ENCODE results near the gene LRRC59. TPM values are rescaled to one million over a fixed set of nuclear protein-coding genes. Genes with fewer than 3 reads are reported as not detected.

The LRRC59 gene
- total RNA-seq, 1 donor: 181 TPM

DNA sequence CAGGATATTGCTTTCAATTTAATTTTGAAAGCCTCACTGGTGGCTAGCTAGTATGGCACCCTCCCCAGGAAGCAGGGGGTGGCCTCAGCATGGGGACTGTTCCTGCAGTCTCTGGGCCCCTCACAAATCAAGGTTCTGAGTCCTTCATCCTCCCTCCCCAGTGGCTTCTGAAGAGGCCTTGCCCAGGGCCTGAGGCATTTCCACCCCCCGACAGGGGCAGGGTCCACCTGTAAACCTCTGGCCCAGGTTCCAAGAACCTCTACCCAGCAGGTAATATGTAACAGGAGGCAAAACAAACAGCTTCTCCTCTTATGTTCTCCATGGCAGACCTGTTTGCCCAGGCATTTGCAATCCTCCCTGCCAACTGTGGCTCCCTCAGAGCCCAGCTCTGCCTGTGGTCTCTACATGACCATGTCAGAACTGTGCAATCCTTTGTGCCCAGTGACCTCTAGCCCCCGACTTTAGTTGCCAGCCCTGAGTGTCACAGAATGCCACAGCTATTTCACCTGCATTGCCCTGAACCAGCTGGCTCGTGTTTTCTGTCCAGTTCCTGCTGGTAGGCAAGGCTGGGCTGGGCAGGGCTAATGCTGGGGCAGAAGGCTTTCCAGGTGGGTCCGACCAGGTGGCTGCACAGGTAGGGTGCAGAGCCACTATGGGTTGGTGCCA lies 43.0 kb upstream of the LRRC59 start:
- no peak for DNase-seq (ENCODE audit: low read depth)
- no peak overlapping the region for H3K4me3 ChIP-seq (ENCODE audit: low read depth, low read length)
- TF ChIP-seq, protein P1, sequence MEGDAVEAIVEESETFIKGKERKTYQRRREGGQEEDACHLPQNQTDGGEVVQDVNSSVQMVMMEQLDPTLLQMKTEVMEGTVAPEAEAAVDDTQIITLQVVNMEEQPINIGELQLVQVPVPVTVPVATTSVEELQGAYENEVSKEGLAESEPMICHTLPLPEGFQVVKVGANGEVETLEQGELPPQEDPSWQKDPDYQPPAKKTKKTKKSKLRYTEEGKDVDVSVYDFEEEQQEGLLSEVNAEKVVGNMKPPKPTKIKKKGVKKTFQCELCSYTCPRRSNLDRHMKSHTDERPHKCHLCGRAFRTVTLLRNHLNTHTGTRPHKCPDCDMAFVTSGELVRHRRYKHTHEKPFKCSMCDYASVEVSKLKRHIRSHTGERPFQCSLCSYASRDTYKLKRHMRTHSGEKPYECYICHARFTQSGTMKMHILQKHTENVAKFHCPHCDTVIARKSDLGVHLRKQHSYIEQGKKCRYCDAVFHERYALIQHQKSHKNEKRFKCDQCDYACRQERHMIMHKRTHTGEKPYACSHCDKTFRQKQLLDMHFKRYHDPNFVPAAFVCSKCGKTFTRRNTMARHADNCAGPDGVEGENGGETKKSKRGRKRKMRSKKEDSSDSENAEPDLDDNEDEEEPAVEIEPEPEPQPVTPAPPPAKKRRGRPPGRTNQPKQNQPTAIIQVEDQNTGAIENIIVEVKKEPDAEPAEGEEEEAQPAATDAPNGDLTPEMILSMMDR (IDR thresholded peaks at IDR 0.05; ENCODE audit: insufficient read depth, low read depth, low read length): no peak

DNA sequence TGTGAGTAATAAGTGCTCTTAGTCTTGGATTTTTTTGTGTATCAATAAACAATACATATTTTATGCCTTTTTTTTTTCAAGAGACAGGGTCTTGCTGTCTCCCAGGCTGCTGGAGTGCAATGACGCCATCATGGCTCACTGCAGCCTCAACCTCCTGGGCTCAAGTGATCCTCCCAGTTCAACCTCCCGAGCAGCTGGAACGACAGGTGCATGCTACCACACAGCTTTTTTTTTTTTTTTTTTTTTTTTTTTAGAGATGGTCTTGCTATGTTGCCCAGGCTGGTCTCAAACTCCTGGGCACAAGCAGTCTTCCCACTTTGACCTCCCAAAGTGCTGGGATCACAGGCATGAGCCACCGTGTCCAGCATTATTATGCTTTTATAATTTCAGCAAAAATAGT lies 41.7 kb upstream of the LRRC59 start:
- no peak overlapping the region for H3K4me3 ChIP-seq (ENCODE audit: low read depth, low read length)
- TF ChIP-seq, protein P1 (IDR thresholded peaks at IDR 0.05; ENCODE audit: insufficient read depth, low read depth, low read length): no peak
- no peak for DNase-seq (ENCODE audit: low read depth)

DNA sequence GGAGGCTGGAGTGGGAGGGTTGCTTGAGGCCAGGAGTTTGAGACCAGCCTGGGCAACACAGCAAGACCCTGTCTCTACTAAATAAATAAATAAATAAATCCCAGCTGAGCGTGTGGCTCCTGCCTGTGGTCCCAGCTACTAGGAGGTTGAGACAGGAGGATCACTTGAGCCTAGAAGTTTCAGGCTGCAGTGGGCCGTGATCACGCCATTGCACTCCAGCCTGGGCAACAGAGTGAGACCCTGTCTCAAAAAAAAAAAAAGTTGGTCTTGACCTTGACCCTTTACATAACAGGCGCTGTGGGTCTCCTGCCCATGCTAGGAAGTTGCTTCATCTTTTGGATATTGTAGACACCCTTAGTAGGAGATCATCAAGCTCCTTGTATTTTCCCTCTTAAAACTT lies 40.1 kb upstream of the LRRC59 start:
- no peak for DNase-seq (ENCODE audit: low read depth)
- TF ChIP-seq, protein P1 (IDR thresholded peaks at IDR 0.05; ENCODE audit: insufficient read depth, low read depth, low read length): no peak
- no peak overlapping the region for H3K4me3 ChIP-seq (ENCODE audit: low read depth, low read length)

DNA sequence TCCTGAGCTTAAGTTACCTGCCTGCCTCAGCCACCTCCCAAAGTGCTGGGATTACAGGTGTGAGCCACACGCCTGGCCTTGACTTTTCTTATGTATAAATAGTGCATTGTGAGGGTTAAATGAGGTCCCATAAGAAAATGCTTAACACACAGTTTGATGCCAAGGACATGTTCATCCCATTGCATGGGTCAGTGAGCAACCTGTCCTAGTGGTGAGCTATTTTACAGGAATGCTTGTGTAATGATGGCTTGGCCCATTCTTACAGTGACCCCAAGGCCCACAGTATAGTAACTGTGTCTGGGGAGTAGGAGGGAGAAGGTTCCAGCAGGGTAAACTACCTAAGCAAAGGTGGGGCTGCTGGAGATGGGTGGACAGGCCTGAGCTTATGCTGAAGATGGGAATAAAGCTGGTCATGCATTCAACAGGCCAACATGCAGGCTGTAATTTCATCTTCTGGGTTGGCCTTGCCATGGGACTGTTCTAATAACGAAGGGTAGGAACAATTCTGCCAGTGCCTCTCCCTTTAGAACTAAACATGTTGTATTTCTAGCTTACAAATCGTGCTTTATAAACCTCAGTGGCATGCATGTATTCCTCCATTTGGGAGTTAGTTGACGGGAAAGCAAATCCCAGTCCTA lies 34.9 kb upstream of the LRRC59 start:
- no peak overlapping the region for H3K4me3 ChIP-seq (ENCODE audit: low read depth, low read length)
- no peak for DNase-seq (ENCODE audit: low read depth)
- TF ChIP-seq, protein P1 (IDR thresholded peaks at IDR 0.05; ENCODE audit: insufficient read depth, low read depth, low read length): no peak

DNA sequence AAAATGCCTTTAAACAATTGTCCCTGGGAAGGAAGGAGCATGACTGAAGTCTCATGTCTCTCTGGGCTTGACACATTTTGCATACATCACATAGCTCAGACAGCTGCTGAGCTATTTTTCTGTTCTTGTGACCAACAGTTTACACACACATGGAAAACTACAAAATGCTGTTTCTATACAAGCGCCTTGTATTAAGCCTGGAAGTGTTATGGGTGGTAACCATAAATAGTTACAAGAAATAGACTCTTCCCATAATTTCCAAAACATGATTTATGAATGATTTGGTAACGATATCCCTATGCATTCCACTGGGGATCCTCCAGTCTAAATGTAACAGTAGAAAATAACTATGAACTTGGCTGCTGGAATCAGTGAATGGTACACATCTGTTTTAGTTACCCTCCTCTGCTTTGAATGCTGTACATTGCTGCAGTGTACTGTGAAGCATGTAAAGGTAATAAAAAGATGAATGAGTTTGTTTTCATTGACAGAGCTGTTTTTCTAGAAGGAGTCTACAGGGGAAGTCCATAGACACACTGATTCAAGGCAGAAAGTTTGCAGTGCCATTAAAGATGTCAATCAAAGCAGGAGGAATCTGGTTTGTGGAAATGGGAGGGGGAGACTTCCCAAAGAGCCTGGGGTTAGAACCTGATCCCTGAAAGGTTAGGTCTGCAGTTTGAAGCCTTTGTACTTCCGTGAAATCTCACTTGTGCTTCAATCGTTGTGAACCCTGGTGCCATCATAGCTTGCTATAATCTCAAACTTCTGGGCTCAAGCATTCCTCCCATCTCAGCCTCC lies 33.7 kb upstream of the LRRC59 start:
- TF ChIP-seq, protein P1 (IDR thresholded peaks at IDR 0.05; ENCODE audit: insufficient read depth, low read depth, low read length): no peak
- no peak overlapping the region for H3K4me3 ChIP-seq (ENCODE audit: low read depth, low read length)
- DNase-seq (ENCODE audit: low read depth): peak; percentile 60

DNA sequence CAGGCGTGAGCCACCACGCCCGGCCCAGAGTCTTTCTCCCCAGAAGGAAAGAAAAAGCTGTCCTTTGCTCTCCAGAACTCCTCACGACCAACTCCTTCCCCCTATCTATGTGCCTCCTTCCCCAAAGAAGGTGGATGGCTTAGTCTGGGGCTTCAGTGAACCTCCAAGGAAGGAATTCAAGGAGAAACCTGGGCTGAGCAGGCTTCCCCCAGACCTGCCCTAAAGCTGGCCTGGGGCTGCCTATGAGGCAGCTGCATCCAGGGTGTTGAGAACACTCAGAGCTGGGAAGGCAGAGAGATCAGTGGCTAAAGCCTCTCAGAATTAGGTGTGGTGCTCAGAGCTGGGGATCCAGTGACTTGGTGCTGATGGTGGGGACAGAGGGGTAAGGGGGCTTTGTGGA lies 32.5 kb upstream of the LRRC59 start:
- H3K4me3 ChIP-seq (ENCODE audit: low read depth, low read length): no peak overlapping the region
- TF ChIP-seq, protein P1 (IDR thresholded peaks at IDR 0.05; ENCODE audit: insufficient read depth, low read depth, low read length): no peak
- DNase-seq (ENCODE audit: low read depth): no peak

Measured in fibroblast of villous mesenchyme (primary cell).